K562 (cell line): Measurements from ENCODE around the gene CPT1C.

Experiments used
- CGGBP1 ChIP-seq: fragments of 250-450 bp; sonication (Bioruptor Pico); IDR thresholded peaks from 2 replicates; pipeline ENCODE4 v1.9.0; 2021; ENCODE audit warnings: mild to moderate bottlenecking
- HDGF ChIP-seq: fragments of 450-650 bp; IDR thresholded peaks from 2 replicates; pipeline ENCODE4 v1.6.1; 2016
- HNRNPL ChIP-seq: fragments of 200-400 bp; formaldehyde crosslinking; IDR thresholded peaks from 2 replicates; pipeline ENCODE4 v1.6.1; 2017; ENCODE audit warnings: low read depth, mild to moderate bottlenecking, low read length
- IRF9 ChIP-seq: fragments of 450-650 bp; IDR thresholded peaks from 2 replicates; pipeline ENCODE4 v1.6.1; 2016; ENCODE audit warnings: missing biosample characterization, missing genetic modification characterization
- JUN ChIP-seq, 2 experiments: sonication (generic) in 1 of 2; formaldehyde crosslinking in 1 of 2; IDR thresholded peaks; 2 replicates each; pipeline versions ENCODE4 v1.6.1 to v1.8.0; 2012 to 2022; ENCODE audit warnings: borderline replicate concordance in 2 of 2, mild to moderate bottlenecking in 2 of 2, improper control_type of control experiment in 1 of 2, low read depth in 1 of 2, low read length in 1 of 2, missing genetic modification reagents in 1 of 2
- NFRKB ChIP-seq: fragments of 450-650 bp; IDR thresholded peaks from 2 replicates; pipeline ENCODE4 v1.6.1; 2016; ENCODE audit warnings: low read depth
- POLR3A ChIP-seq: IDR thresholded peaks from 2 replicates; pipeline ENCODE4 v1.6.1; 2011; ENCODE audit warnings: borderline replicate concordance, mild to moderate bottlenecking, moderate library complexity; ENCODE audit not compliant: insufficient read length, insufficient read depth; ENCODE audit errors: extremely low read depth
- PRDM10 ChIP-seq: fragments of 450-650 bp; IDR thresholded peaks from 2 replicates; pipeline ENCODE4 v1.6.1; 2018; ENCODE audit not compliant: partially characterized antibody
- RAD21 ChIP-seq, 2 experiments: fragments of 250-450 bp in 1 of 2; fragments of 450-650 bp in 1 of 2; sonication (Bioruptor Pico) in 1 of 2; formaldehyde crosslinking in 1 of 2; IDR thresholded peaks in 1 of 2; conservative IDR thresholded peaks in 1 of 2; 2 replicates each; pipeline versions ENCODE4 v1.4.0 to v1.8.0; 2020 to 2022; ENCODE audit warnings: mild to moderate bottlenecking in 2 of 2, moderate library complexity in 1 of 2
- RNF2 ChIP-seq: sonication (generic); IDR thresholded peaks from 2 replicates; pipeline ENCODE4 v1.6.1; 2016
- SMAD1 ChIP-seq: fragments of 150-350 bp; IDR thresholded peaks from 2 replicates; pipeline ENCODE4 v1.6.1; 2014; ENCODE audit warnings: low read length, low read depth; ENCODE audit not compliant: partially characterized antibody
- ZNF133 ChIP-seq: fragments of 250-450 bp; sonication (Bioruptor Pico); IDR thresholded peaks from 2 replicates; pipeline ENCODE4 v1.4.0; 2020; ENCODE audit warnings: mild to moderate bottlenecking
- ZNF253 ChIP-seq: fragments of 250-450 bp; sonication (Bioruptor Pico); conservative IDR thresholded peaks from 2 replicates; pipeline ENCODE4 v1.6.1; 2021; ENCODE audit warnings: mild to moderate bottlenecking

GRCh38 chr19:49679771-49680413, 11.0 kb upstream of the CPT1C start:
- TF ChIP-seq IRF9 (tag): no peak
- TF ChIP-seq PRDM10: no peak
- TF ChIP-seq POLR3A: no peak
- TF ChIP-seq HNRNPL: no peak
- no peak for TF ChIP-seq ZNF253 (CRISPR knock-in tag)
- TF ChIP-seq RNF2: no peak
- no peak for TF ChIP-seq SMAD1
- no peak for TF ChIP-seq CGGBP1 (CRISPR knock-in tag)
- TF ChIP-seq HDGF: no peak
- TF ChIP-seq NFRKB: no peak
- TF ChIP-seq JUN (IDR thresholded peaks at IDR 0.05; ENCODE audit: borderline replicate concordance, low read depth, low read length): no peak
- TF ChIP-seq JUN (CRISPR knock-in tag; IDR thresholded peaks at IDR 0.05; ENCODE audit: borderline replicate concordance): no peak
- no peak for TF ChIP-seq ZNF133 (CRISPR knock-in tag)
- no peak for TF ChIP-seq RAD21 (CRISPR knock-in tag; conservative IDR thresholded peaks at IDR 0.05 in 1 of 2, IDR thresholded peaks at IDR 0.05 in 1 of 2)
